SK-N-SH (cell line): ENCODE results near the gene USO1. TPM values are rescaled to one million over a fixed set of nuclear protein-coding genes. Genes with fewer than 3 reads are reported as not detected.

ENCODE experiments used
- CTCF ChIA-PET: fragments of 300-600, 350-600 bp; formaldehyde crosslinking; extraction: SDS; loops from one replicate; lab custom pipeline; 2021; lab: Yijun Ruan, JAX
- POLR2A ChIA-PET: fragments of 350-600 bp; sonication (Branson Sonifier 250); formaldehyde crosslinking; extraction: SDS; loops from one replicate; lab custom pipeline; 2020; ENCODE audit warnings: antibody characterized with exemption, inconsistent platforms; lab: Yijun Ruan, JAX
- DNase-seq: peaks from one replicate; pipeline ENCODE4 v3.0.0; 2012
- H2AFZ ChIP-seq: fragments of 200-600 bp; sonication (generic); 2 replicates; pipeline ENCODE4 v1.8.1; 2016; ENCODE audit warnings: antibody characterized with exemption, mild to moderate bottlenecking, low read depth
- H3F3A ChIP-seq: fragments of 200-600 bp; sonication (generic); replicated peaks from 2 replicates; pipeline ENCODE3; 2016; ENCODE audit warnings: antibody characterized with exemption, mild to moderate bottlenecking; ENCODE audit not compliant: insufficient read depth
- H3K27ac ChIP-seq, 2 experiments: fragments of 200-500 bp in 1 of 2; fragments of 200-600 bp in 1 of 2; sonication (Bioruptor generic) in 1 of 2; sonication (generic), shearing (Covaris generic) in 1 of 2; 2 replicates each; pipeline versions ENCODE4 v1.5.1 to v1.6.1; 2014 to 2016; ENCODE audit warnings: low read depth in 2 of 2, inconsistent platforms in 1 of 2, low read length in 1 of 2, mild to moderate bottlenecking in 1 of 2, mixed read lengths in 1 of 2
- H3K27me3 ChIP-seq: fragments of 200-600 bp; sonication (generic), shearing (Covaris generic); 2 replicates; pipeline ENCODE4 v1.6.1; 2016; ENCODE audit warnings: mixed run types; ENCODE audit not compliant: insufficient read depth
- H3K36me3 ChIP-seq, 2 experiments: fragments of 200-500 bp in 1 of 2; fragments of 200-600 bp in 1 of 2; sonication (Bioruptor generic) in 1 of 2; sonication (generic) in 1 of 2; replicated peaks in 1 of 2; 2 replicates each; pipeline versions ENCODE3 to v1.5.1; 2014 to 2016; ENCODE audit warnings: low read length in 1 of 2, mild to moderate bottlenecking in 1 of 2; ENCODE audit not compliant: insufficient read depth in 2 of 2, control insufficient read depth in 1 of 2
- H3K4me1 ChIP-seq, 2 experiments: fragments of 200-500 bp in 1 of 2; fragments of 200-600 bp in 1 of 2; sonication (Bioruptor generic) in 1 of 2; sonication (generic), shearing (Covaris generic) in 1 of 2; 2 replicates each; pipeline versions ENCODE4 v1.5.1 to v1.6.1; 2014 to 2016; ENCODE audit warnings: low read depth in 1 of 2, low read length in 1 of 2, mixed run types in 1 of 2; ENCODE audit not compliant: insufficient read depth in 2 of 2, control insufficient read depth in 1 of 2
- H3K4me2 ChIP-seq: fragments of 200-600 bp; sonication (generic), shearing (Covaris generic); 2 replicates; pipeline ENCODE4 v1.6.1; 2017; ENCODE audit warnings: mixed run types
- H3K4me3 ChIP-seq, 2 experiments: fragments of 200-500 bp in 1 of 2; fragments of 200-600 bp in 1 of 2; sonication (Bioruptor generic) in 1 of 2; sonication (generic), shearing (Covaris generic) in 1 of 2; 2 replicates each; pipeline versions ENCODE4 v1.5.1 to v1.8.1; 2014 to 2016; ENCODE audit warnings: low read depth in 2 of 2, inconsistent platforms in 1 of 2, low read length in 1 of 2, mild to moderate bottlenecking in 1 of 2, mixed read lengths in 1 of 2, moderate library complexity in 1 of 2
- H3K79me2 ChIP-seq: fragments of 200-600 bp; sonication (generic); 2 replicates; pipeline ENCODE4 v1.8.1; 2017; ENCODE audit warnings: mild to moderate bottlenecking; ENCODE audit not compliant: insufficient read depth
- H3K9ac ChIP-seq: fragments of 200-600 bp; sonication (generic); 2 replicates; pipeline ENCODE4 v1.6.1; 2017; ENCODE audit warnings: mixed run types
- H3K9me2 ChIP-seq: fragments of 200-600 bp; sonication (generic); 2 replicates; pipeline ENCODE4 v1.6.1; 2017; ENCODE audit warnings: mixed run types
- H3K9me3 ChIP-seq: fragments of 200-600 bp; sonication (generic); 2 replicates; pipeline ENCODE4 v1.6.1; 2017; ENCODE audit warnings: mixed run types, mild to moderate bottlenecking, moderate library complexity
- H4K20me1 ChIP-seq: fragments of 200-600 bp; sonication (generic); 2 replicates; pipeline ENCODE4 v1.6.1; 2017; ENCODE audit warnings: mild to moderate bottlenecking, mixed run types; ENCODE audit not compliant: insufficient read depth
- CHD2 ChIP-seq: fragments of 150-350 bp; IDR thresholded peaks from 2 replicates; pipeline ENCODE4 v1.6.1; 2018; ENCODE audit warnings: low read length; ENCODE audit not compliant: partially characterized antibody
- ELF1 ChIP-seq: IDR thresholded peaks from 2 replicates; pipeline ENCODE4 v1.4.0; 2012
- EP300 ChIP-seq, 2 experiments: IDR thresholded peaks; 2 replicates each; pipeline versions ENCODE4 v1.4.0 to v1.6.1; 2012; ENCODE audit warnings: borderline replicate concordance in 1 of 2, low read depth in 1 of 2, low read length in 1 of 2
- EZH2phosphoT487 ChIP-seq: fragments of 200-600 bp; sonication (generic); IDR thresholded peaks from 2 replicates; pipeline ENCODE4 v1.6.1; 2017; ENCODE audit warnings: low read depth, mixed run types, mild to moderate bottlenecking, antibody characterized with exemption, moderate library complexity, borderline replicate concordance
- FOSL2 ChIP-seq: IDR thresholded peaks from 2 replicates; pipeline ENCODE4 v1.4.0; 2012; ENCODE audit warnings: low read depth, mild to moderate bottlenecking, moderate library complexity, borderline replicate concordance
- FOXJ3 ChIP-seq: sonication (generic); formaldehyde crosslinking; IDR thresholded peaks from 2 replicates; pipeline ENCODE4 v1.5.1; 2020; ENCODE audit warnings: mild to moderate bottlenecking, missing genetic modification reagents
- FOXM1 ChIP-seq: IDR thresholded peaks from 2 replicates; pipeline ENCODE4 v1.4.0; 2012; ENCODE audit warnings: low read depth, mild to moderate bottlenecking
- GATA2 ChIP-seq: sonication (generic); formaldehyde crosslinking; IDR thresholded peaks from 2 replicates; pipeline ENCODE4 v1.5.0; 2020; ENCODE audit warnings: mild to moderate bottlenecking, missing genetic modification reagents
- MEF2A ChIP-seq: IDR thresholded peaks from 2 replicates; pipeline ENCODE4 v1.4.0; 2012; ENCODE audit warnings: low read depth, borderline replicate concordance
- NFIC ChIP-seq: IDR thresholded peaks from 2 replicates; pipeline ENCODE4 v1.4.0; 2012; ENCODE audit warnings: borderline replicate concordance
- POLR2AphosphoS5 ChIP-seq: IDR thresholded peaks from 2 replicates; pipeline ENCODE4 v1.6.1; 2012; ENCODE audit warnings: low read depth, low read length
- RCOR1 ChIP-seq: fragments of 150-350 bp; IDR thresholded peaks from 2 replicates; pipeline ENCODE4 v1.6.1; 2017; ENCODE audit warnings: antibody characterized with exemption, low read length
- RFX5 ChIP-seq: IDR thresholded peaks from 2 replicates; pipeline ENCODE4 v1.6.1; 2012; ENCODE audit warnings: mild to moderate bottlenecking, improper control_type of control experiment, low read length
- RXRA ChIP-seq: IDR thresholded peaks from 2 replicates; pipeline ENCODE4 v1.4.0; 2012; ENCODE audit warnings: low read depth, mild to moderate bottlenecking, borderline replicate concordance
- SIN3A ChIP-seq: IDR thresholded peaks from 2 replicates; pipeline ENCODE4 v1.6.1; 2012; ENCODE audit warnings: low read depth, mild to moderate bottlenecking, low read length, moderate library complexity, borderline replicate concordance
- TCF12 ChIP-seq: IDR thresholded peaks from 2 replicates; pipeline ENCODE4 v1.4.0; 2012
- TEAD4 ChIP-seq: IDR thresholded peaks from 2 replicates; pipeline ENCODE4 v1.4.0; 2012; ENCODE audit warnings: mild to moderate bottlenecking, borderline replicate concordance; ENCODE audit not compliant: insufficient read depth
- YY1 ChIP-seq: IDR thresholded peaks from 2 replicates; pipeline ENCODE4 v1.4.0; 2012; ENCODE audit warnings: low read depth, mild to moderate bottlenecking
- WGBS: methylation state at CpG from one replicate; pipeline ENCODE4 v1.1.6; 2017; ENCODE audit warnings: low lambda C conversion rate; 5-methylcytosine and 5-hydroxymethylcytosine counted together
- polyA plus RNA-seq, 3 experiments: library from polyadenylated mRNA; depleted of rRNA; stranded (reverse); fragments of >200 nt; gene quantifications; 2 replicates each; pipeline ENCODE4 v1.2.3, GENCODE V29; 2012
- TF ChIP-seq, protein P1 (sequence below): fragments of 150-350 bp; IDR thresholded peaks from 2 replicates; pipeline ENCODE4 v1.6.1; 2016; ENCODE audit warnings: mild to moderate bottlenecking, low read depth, low read length
- TF ChIP-seq, protein P2 (sequence below): IDR thresholded peaks from 2 replicates; pipeline ENCODE4 v1.4.0; 2012; ENCODE audit warnings: low read depth
- TF ChIP-seq, protein P3 (sequence below): fragments of 150-350 bp; IDR thresholded peaks from 2 replicates; pipeline ENCODE4 v1.6.1; 2017; ENCODE audit warnings: antibody characterized with exemption, low read length, low read depth, borderline replicate concordance
- TF ChIP-seq, protein P4 (sequence below): IDR thresholded peaks from 2 replicates; pipeline ENCODE4 v1.4.0; 2012; ENCODE audit warnings: low read depth, borderline replicate concordance

Gene USO1
- polyA plus RNA-seq, 1 of the 3 experiments (the other 2 are of a cell fraction): 25.6 TPM

DNA sequence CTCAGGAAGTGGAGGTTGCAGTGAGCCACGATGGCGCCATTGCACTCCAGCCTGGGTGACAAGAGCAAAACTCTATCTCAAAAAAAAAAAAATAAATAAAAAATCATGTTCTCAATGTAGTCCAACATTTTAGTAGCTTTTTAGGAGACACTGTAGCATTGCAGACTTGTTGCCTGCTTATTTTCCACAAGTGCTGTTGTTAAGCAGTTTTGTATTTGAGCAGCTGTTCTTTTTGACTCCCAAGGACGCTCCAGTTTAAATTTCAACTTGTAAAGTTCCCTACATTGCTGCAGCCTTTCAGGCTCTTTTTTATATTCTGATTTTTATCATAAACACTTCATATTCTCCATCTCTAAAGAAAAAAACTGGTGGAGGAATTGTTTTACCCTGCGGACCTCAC is 94.7 kb downstream of the USO1 start (continued):
- TF ChIP-seq, protein P1, sequence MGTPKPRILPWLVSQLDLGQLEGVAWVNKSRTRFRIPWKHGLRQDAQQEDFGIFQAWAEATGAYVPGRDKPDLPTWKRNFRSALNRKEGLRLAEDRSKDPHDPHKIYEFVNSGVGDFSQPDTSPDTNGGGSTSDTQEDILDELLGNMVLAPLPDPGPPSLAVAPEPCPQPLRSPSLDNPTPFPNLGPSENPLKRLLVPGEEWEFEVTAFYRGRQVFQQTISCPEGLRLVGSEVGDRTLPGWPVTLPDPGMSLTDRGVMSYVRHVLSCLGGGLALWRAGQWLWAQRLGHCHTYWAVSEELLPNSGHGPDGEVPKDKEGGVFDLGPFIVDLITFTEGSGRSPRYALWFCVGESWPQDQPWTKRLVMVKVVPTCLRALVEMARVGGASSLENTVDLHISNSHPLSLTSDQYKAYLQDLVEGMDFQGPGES: no peak
- TF ChIP-seq, protein P2, sequence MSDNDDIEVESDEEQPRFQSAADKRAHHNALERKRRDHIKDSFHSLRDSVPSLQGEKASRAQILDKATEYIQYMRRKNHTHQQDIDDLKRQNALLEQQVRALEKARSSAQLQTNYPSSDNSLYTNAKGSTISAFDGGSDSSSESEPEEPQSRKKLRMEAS: no peak
- TF ChIP-seq RFX5: no peak

DNA sequence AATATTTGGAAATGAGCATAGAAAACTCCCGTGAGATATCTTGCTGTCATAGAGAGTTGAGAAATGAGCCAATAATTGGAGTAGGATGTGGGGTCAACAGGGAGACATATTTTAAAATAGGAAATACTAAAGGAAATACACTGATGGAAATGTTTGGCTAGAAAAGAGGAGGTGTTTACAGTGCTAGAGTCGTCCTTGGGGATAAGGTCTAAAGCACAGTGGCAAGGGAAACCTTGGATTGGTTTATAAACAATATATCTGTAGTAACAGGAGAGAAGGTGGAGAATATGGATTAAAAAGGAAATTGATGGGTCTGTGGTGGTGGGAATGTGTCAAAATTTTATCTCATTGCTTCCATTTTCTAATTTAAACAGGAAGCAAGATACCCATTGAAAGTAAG is 95.8 kb downstream of the USO1 start:
- WGBS: 88% methylated on average over 2 of the region's 2 CpGs
- Histone ChIP-seq H3K27me3 (no peaks in the 10 kb centered on the region), H3K9me3 (no peaks in the 10 kb centered on the region), H3K4me1 (no peaks in the 10 kb centered on the region), H3K27ac (no peak overlapping the region), H3F3A (peaks cover 11% of the 10 kb centered on the region), H3K9ac (no peak overlapping the region), H3K79me2 (no peaks in the 10 kb centered on the region), H3K36me3 (peaks cover 4 to 11% of the 10 kb centered on the region in 2 experiments), H3K4me3 (no peak overlapping the region), H3K9me2 (no peaks in the 10 kb centered on the region), H3K4me2 (no peak overlapping the region), H4K20me1 (no peaks in the 10 kb centered on the region), H2AFZ (no peak overlapping the region)
- ChIA-PET POLR2A (no interaction called here), CTCF (no interaction called here)
- no peak for DNase-seq
- TF ChIP-seq NFIC (no peak), FOXM1 (no peak)

DNA sequence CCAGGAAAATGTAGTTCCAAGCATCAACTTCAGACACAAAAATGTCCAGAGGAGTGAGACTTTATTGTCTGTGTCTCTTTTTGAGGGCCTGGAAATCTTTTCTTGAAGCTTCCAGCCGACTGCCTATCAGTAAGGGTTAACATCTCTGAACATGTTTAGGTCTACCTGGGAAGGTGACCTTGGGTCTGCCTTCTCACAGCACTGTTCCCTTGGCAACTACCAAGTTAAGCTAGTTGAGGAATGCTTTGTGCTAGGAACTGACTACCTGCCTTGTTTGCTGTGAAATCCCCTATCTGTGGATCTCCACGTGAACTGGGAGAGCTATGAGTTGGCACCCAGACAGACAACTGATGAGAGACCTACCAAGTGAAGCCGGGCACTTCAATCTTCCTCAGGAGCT is 96.3 kb downstream of the USO1 start:
- CTCF ChIA-PET: interaction anchor here (1.5 kb wide), 1 partner anchor 20 kb away, joined by 3 read pairs; no protein-coding TSS in a partner anchor
- Histone ChIP-seq H3K27me3 (no peaks in the 10 kb centered on the region), H3K79me2 (no peaks in the 10 kb centered on the region), H3K4me1 (no peaks in the 10 kb centered on the region), H3K36me3 (peaks cover 0 to 7% of the 10 kb centered on the region in 2 experiments), H2AFZ (no peak overlapping the region), H3K9ac (no peak overlapping the region), H3K4me2 (no peak overlapping the region), H3K9me2 (no peaks in the 10 kb centered on the region), H3F3A (peaks cover 11% of the 10 kb centered on the region), H3K4me3 (no peak overlapping the region), H3K9me3 (no peaks in the 10 kb centered on the region), H3K27ac (no peak overlapping the region), H4K20me1 (no peaks in the 10 kb centered on the region)
- TF ChIP-seq, protein P3, sequence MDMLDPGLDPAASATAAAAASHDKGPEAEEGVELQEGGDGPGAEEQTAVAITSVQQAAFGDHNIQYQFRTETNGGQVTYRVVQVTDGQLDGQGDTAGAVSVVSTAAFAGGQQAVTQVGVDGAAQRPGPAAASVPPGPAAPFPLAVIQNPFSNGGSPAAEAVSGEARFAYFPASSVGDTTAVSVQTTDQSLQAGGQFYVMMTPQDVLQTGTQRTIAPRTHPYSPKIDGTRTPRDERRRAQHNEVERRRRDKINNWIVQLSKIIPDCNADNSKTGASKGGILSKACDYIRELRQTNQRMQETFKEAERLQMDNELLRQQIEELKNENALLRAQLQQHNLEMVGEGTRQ: no peak
- TF ChIP-seq RXRA (no peak), CHD2 (no peak), RFX5 (no peak), TCF12 (no peak), EP300 (IDR thresholded peaks at IDR 0.05; ENCODE audit: borderline replicate concordance in 1 of 2, low read depth in 1 of 2, low read length in 1 of 2) (no peak), MEF2A (no peak), ELF1 (no peak), FOXJ3 (no peak), SIN3A (no peak), EZH2phosphoT487 (no peak), POLR2AphosphoS5 (no peak), FOSL2 (no peak), RCOR1 (no peak), GATA2 (CRISPR knock-in tag) (no peak), TEAD4 (no peak), YY1 (no peak)
- TF ChIP-seq, protein P4, sequence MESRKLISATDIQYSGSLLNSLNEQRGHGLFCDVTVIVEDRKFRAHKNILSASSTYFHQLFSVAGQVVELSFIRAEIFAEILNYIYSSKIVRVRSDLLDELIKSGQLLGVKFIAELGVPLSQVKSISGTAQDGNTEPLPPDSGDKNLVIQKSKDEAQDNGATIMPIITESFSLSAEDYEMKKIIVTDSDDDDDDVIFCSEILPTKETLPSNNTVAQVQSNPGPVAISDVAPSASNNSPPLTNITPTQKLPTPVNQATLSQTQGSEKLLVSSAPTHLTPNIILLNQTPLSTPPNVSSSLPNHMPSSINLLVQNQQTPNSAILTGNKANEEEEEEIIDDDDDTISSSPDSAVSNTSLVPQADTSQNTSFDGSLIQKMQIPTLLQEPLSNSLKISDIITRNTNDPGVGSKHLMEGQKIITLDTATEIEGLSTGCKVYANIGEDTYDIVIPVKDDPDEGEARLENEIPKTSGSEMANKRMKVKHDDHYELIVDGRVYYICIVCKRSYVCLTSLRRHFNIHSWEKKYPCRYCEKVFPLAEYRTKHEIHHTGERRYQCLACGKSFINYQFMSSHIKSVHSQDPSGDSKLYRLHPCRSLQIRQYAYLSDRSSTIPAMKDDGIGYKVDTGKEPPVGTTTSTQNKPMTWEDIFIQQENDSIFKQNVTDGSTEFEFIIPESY: no peak
- 75% methylated on average over 3 of the region's 3 CpGs for WGBS
- POLR2A ChIA-PET: no interaction called here
- no peak for DNase-seq
